ENCODE measurements around the gene SH3BP5.

SH3BP5 gene

DNA sequence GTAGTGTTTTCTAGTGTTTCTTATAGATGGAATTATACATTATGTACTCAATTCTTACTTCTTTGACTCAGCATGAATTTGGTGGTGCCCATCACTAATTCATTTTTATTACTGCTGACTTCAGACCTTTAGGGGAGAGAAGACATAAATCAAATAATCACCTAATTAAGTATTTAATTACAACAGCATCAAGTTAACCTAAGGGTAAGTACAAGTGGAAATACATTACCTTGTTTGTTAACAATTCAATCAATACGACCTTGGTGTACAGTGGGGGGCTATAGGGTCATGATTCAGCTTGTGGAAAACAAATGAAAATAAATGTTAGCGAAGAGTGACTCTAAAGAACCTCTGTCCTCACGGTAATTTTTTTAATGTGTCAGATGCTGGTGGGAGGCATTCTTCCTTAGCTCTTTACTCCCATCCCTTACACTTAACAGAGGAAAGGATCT is 126.9 kb downstream of the SH3BP5 start:
- H3K27me3 ChIP-seq = no peaks in the 10 kb centered on the region
- TF ChIP-seq, protein P1, sequence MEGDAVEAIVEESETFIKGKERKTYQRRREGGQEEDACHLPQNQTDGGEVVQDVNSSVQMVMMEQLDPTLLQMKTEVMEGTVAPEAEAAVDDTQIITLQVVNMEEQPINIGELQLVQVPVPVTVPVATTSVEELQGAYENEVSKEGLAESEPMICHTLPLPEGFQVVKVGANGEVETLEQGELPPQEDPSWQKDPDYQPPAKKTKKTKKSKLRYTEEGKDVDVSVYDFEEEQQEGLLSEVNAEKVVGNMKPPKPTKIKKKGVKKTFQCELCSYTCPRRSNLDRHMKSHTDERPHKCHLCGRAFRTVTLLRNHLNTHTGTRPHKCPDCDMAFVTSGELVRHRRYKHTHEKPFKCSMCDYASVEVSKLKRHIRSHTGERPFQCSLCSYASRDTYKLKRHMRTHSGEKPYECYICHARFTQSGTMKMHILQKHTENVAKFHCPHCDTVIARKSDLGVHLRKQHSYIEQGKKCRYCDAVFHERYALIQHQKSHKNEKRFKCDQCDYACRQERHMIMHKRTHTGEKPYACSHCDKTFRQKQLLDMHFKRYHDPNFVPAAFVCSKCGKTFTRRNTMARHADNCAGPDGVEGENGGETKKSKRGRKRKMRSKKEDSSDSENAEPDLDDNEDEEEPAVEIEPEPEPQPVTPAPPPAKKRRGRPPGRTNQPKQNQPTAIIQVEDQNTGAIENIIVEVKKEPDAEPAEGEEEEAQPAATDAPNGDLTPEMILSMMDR (IDR thresholded peaks at IDR 0.05) = no peak
- H3K9me3 ChIP-seq = no peaks in the 10 kb centered on the region
- intact Hi-C loops (cut with DNase I; ENCODE audit: low total_unique reads) = loop anchor here (5.0 kb wide), 1 partner anchor 98 kb away; no protein-coding TSS in a partner anchor
- H3K4me3 ChIP-seq = peak overlapping the region; percentile 90 to 98
- H3K4me1 ChIP-seq = peaks cover 0 to 31% (median 16%) of the 10 kb centered on the region in 4 donors
- no peak for DNase-seq
- H3K36me3 ChIP-seq = peaks cover 0 to 2% (median 0%) of the 10 kb centered on the region in 3 donors
- peak overlapping the region; percentile 96 to 97 for H3K27ac ChIP-seq
